T-helper 1 cell treated with Interleukin-12 subunit alpha and Interleukin-12 subunit beta and Interleukin-4 antibody, amounts not matched to agents 30 μg/mL and 1 μg/mL, for 36 hours (primary cell): ENCODE data around the gene MRGPRD.

Experiments used
- H3K27ac Mint-ChIP-seq: one replicate; pipeline ENCODE4 v1.8.0; 2021; ENCODE audit warnings: mild to moderate bottlenecking, mixed read lengths
- H3K27me3 Mint-ChIP-seq: one replicate; pipeline ENCODE4 v1.8.0; 2021; ENCODE audit warnings: low read depth, mixed read lengths
- H3K36me3 Mint-ChIP-seq: one replicate; pipeline ENCODE4 v1.8.0; 2021; ENCODE audit warnings: low read depth, mixed read lengths
- H3K4me1 Mint-ChIP-seq: one replicate; pipeline ENCODE4 v1.8.0; 2021; ENCODE audit warnings: low read depth, mixed read lengths
- H3K4me3 Mint-ChIP-seq: one replicate; pipeline ENCODE4 v1.8.0; 2021; ENCODE audit warnings: mild to moderate bottlenecking, moderate library complexity, mixed read lengths
- H3K9me3 Mint-ChIP-seq: one replicate; pipeline ENCODE4 v1.8.0; 2021; ENCODE audit warnings: mixed read lengths

The MRGPRD gene, protein sequence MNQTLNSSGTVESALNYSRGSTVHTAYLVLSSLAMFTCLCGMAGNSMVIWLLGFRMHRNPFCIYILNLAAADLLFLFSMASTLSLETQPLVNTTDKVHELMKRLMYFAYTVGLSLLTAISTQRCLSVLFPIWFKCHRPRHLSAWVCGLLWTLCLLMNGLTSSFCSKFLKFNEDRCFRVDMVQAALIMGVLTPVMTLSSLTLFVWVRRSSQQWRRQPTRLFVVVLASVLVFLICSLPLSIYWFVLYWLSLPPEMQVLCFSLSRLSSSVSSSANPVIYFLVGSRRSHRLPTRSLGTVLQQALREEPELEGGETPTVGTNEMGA

GRCh38 chr11:68980776-68981065, at the start of gene MRGPRD:
TSS of gene MRGPRD (minus strand) at chr11:68980986. CDS start at chr11:68980986, 0 bp downstream.
- no peak within 1 kb of the TSS for H3K4me3 Mint-ChIP-seq
- no peaks in the 10 kb centered on the region for H3K4me1 Mint-ChIP-seq
- H3K9me3 Mint-ChIP-seq, result no peaks in the 10 kb centered on the region
- peaks cover 7% of the 10 kb centered on the region for H3K27me3 Mint-ChIP-seq
- H3K27ac Mint-ChIP-seq, result no peak within 1 kb of the TSS
- no peaks in the 10 kb centered on the region for H3K36me3 Mint-ChIP-seq

DNA sequence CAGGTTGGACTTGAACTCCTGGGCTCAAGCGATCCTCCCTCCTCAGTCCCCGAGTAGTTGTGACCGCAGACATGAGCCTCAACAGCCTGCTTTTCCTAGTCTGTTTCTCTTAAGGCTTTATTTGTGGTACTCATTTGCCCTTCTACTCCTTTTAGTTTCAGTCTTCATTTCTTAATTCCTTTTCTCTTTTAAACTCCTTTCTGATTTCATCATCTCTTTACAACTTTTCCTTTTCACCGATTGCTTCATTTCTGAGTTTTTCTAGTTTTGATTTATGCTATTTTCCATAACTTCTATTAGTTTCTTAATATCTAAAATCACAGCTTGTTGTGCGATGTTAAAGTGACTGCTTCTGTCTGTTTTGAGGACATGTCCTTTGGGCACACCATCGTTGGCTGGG, 49.5 kb upstream of the MRGPRD start:
- Mint-ChIP-seq H3K9me3 (no peaks in the 10 kb centered on the region), H3K27ac (no peak overlapping the region), H3K4me3 (no peak overlapping the region), H3K36me3 (no peaks in the 10 kb centered on the region), H3K27me3 (no peaks in the 10 kb centered on the region), H3K4me1 (no peaks in the 10 kb centered on the region)

GRCh38 chr11:69027704-69028372, 47.1 kb upstream of the MRGPRD start:
- Mint-ChIP-seq H3K4me3 (no peak overlapping the region), H3K36me3 (no peaks in the 10 kb centered on the region), H3K27ac (no peak overlapping the region), H3K9me3 (no peaks in the 10 kb centered on the region), H3K27me3 (no peaks in the 10 kb centered on the region), H3K4me1 (no peaks in the 10 kb centered on the region)

- no peaks in the 10 kb centered on the region for H3K4me1 Mint-ChIP-seq
- H3K9me3 Mint-ChIP-seq, result no peaks in the 10 kb centered on the region
- no peak overlapping the region for H3K4me3 Mint-ChIP-seq
- H3K27ac Mint-ChIP-seq, result no peak overlapping the region
- no peaks in the 10 kb centered on the region for H3K27me3 Mint-ChIP-seq
- H3K36me3 Mint-ChIP-seq, result no peaks in the 10 kb centered on the region
Observed at GRCh38 chr11:69024509-69024908, 43.7 kb upstream of the MRGPRD start.

DNA sequence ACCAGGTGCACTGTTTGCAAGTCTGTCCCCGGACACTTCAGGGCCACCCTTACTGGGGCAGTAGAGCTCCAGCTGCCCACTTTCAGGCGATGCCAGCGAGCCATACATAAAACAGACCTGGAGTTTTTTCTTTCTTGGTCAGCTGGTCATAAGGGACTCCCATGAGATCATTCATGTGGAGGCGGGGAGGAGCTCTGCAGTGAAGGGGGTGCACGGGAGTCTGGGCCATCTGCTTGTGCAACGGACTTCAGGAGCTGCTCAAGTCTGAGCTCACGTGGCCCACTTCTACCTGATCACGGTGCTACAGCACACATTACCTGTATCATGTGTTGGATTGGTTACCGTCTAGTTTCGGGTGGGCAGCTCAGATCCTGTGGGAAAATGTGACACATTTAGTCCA, 41.5 kb upstream of the MRGPRD start:
- no peak overlapping the region for H3K4me3 Mint-ChIP-seq
- H3K27me3 Mint-ChIP-seq, result no peaks in the 10 kb centered on the region
- H3K27ac Mint-ChIP-seq, result no peak overlapping the region
- H3K4me1 Mint-ChIP-seq, result no peaks in the 10 kb centered on the region
- no peaks in the 10 kb centered on the region for H3K36me3 Mint-ChIP-seq
- H3K9me3 Mint-ChIP-seq, result no peaks in the 10 kb centered on the region

DNA sequence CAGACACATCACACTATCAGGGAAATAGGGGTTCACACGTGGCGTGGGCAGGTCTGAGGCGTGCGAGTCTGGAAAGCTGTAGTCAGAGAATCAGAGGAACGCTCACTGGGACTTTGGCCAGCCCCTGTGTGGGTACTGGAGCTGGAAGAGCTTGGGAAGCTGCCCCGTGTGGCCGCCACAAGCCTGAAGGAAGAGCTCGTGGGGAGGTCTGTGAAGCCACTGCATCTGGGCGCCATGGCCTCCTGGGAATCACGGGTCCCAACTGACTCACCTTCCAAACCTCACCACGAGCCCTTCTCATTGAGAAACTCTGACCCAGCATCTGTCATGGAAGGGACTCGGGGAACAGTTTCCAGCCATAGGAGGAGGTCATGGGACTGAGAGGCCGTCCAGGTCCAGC, 38.1 kb upstream of the MRGPRD start:
- H3K9me3 Mint-ChIP-seq, result no peaks in the 10 kb centered on the region
- H3K4me1 Mint-ChIP-seq, result no peaks in the 10 kb centered on the region
- H3K27me3 Mint-ChIP-seq, result peaks cover 4% of the 10 kb centered on the region
- H3K4me3 Mint-ChIP-seq, result no peak overlapping the region
- no peak overlapping the region for H3K27ac Mint-ChIP-seq
- H3K36me3 Mint-ChIP-seq, result no peaks in the 10 kb centered on the region

GRCh38 chr11:69017951-69018350, 37.2 kb upstream of the MRGPRD start:
- Mint-ChIP-seq H3K27ac (no peak overlapping the region), H3K27me3 (peaks cover 4% of the 10 kb centered on the region), H3K4me3 (no peak overlapping the region), H3K9me3 (no peaks in the 10 kb centered on the region), H3K4me1 (no peaks in the 10 kb centered on the region), H3K36me3 (no peaks in the 10 kb centered on the region)

- H3K36me3 Mint-ChIP-seq, result no peaks in the 10 kb centered on the region
- H3K27me3 Mint-ChIP-seq, result peaks cover 19% of the 10 kb centered on the region
- no peak overlapping the region for H3K4me3 Mint-ChIP-seq
- H3K27ac Mint-ChIP-seq, result no peak overlapping the region
- H3K4me1 Mint-ChIP-seq, result no peaks in the 10 kb centered on the region
- H3K9me3 Mint-ChIP-seq, result no peaks in the 10 kb centered on the region
Observed at GRCh38 chr11:69014898-69015549, 34.2 kb upstream of the MRGPRD start.

DNA sequence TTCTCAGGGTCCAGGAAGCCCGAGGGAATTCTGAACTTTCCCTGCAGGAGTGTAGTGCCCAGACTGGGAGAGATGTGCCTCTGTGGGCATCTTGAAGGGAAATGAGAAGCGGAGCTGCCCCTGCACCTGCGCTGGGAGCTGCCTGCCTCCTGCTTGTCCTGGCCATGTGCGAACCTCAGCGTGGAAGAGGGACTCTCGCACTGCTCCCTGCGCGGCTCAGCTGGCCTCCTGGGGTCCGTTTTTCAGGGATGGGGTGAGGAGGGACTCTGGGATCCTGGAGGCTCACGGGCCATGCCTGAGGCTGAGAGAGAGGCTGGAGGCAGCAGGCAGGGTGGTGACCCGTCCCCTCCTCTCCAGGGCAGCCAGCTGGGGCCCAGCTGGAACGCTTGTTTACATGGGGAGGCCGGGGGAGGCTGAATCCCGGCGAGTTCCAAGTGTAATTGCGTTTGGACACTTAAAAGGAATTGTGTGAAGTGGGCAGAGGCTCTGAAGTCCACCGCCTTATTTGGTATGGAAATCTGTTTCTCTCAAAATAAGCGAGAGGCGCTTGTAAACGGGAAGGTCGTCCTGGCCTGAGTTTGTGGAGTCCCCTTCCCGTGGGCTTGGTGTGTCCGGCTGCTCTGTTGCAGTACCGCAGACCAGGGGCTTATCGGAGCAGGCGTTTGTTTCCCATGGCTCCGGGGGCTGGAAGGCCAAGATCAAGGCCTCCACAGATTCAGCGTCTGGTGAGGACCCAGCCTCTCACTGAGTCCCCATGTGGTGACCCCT, 33.5 kb upstream of the MRGPRD start:
- Mint-ChIP-seq H3K4me1 (no peaks in the 10 kb centered on the region), H3K36me3 (no peaks in the 10 kb centered on the region), H3K9me3 (no peaks in the 10 kb centered on the region), H3K4me3 (no peak overlapping the region), H3K27ac (no peak overlapping the region), H3K27me3 (peaks cover 19% of the 10 kb centered on the region)

- Mint-ChIP-seq H3K4me1 (no peaks in the 10 kb centered on the region), H3K4me3 (no peak within 1 kb of the TSS), H3K27me3 (peaks cover 19% of the 10 kb centered on the region)
Observed at GRCh38 chr11:69013009-69013951, 32.5 kb upstream of the MRGPRD start, which contains the start of gene MRGPRF. TSS of gene MRGPRF (minus strand) at chr11:69013246. CDS start at chr11:69009901, 3,345 bp downstream.

DNA sequence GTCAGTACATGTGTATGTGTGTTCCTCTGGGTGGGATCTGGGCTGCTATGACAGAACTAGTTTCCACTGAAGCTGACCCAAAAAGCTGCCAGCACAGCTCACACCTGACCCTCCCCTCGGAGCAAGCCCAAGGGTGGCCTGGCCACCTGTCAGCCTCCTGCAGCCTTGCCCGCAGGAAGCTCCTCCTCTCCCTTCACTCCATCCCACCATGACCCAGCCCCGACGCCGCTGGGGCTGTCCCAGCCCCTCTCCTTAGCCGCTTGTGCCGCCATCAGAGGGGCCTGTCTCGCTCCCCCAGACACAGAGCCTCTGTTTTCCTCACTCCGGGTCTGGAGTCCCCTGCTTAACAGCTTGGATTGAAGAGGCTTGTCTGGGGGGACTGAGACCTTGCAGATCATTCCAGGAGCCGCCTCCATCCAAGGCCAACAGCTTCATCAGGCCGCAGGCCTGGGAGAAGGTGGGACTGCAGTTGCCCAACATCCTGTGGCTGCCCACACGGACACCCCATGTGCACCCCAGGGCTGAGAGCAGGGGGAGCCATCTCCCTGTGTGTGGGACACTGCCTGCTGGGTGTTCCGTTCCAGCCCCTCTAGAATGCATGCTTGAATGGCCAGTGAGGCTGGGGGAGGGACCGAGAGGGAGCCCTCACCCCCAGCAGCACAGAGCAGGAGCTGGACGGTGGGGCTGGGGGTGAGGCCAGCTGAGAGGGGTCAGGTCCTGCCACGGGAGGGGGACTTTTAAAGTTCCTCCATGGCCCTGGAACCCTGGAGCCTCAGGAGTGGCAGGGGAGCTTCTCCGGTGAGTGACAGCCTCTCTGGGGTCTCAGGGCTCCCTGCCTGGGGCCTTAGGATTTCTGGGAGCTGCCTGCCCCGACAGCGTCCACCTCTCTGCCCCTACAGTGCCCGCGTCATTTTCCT, 31.6 kb upstream of the MRGPRD start:
- Mint-ChIP-seq H3K9me3 (no peaks in the 10 kb centered on the region), H3K4me1 (no peaks in the 10 kb centered on the region), H3K4me3 (no peak overlapping the region), H3K27me3 (peaks cover 19% of the 10 kb centered on the region), H3K36me3 (no peaks in the 10 kb centered on the region), H3K27ac (no peak overlapping the region)

More at GRCh38 chr11:69013009-69013951, 32.5 kb upstream of the MRGPRD start, which contains the start of gene MRGPRF:
- Mint-ChIP-seq H3K9me3 (no peaks in the 10 kb centered on the region), H3K27ac (no peak within 1 kb of the TSS), H3K36me3 (no peaks in the 10 kb centered on the region)

- H3K4me1 Mint-ChIP-seq, result no peaks in the 10 kb centered on the region
- peaks cover 19% of the 10 kb centered on the region for H3K27me3 Mint-ChIP-seq
- no peaks in the 10 kb centered on the region for H3K36me3 Mint-ChIP-seq
- H3K27ac Mint-ChIP-seq, result no peak overlapping the region
- H3K9me3 Mint-ChIP-seq, result no peaks in the 10 kb centered on the region
- no peak overlapping the region for H3K4me3 Mint-ChIP-seq
Observed at GRCh38 chr11:69011624-69012091, 30.9 kb upstream of the MRGPRD start.
